Fibroblast of lung (primary cell): ENCODE data around the gene SRPX. TPM values are rescaled to one million over a fixed set of nuclear protein-coding genes. Genes with fewer than 3 reads are reported as not detected.
A peak's percentile ranks its signal among the peaks of the same experiment; 100 is the strongest.

Source experiments
- DNase-seq, 2 donors: peaks; one replicate each; pipeline versions ENCODE4 v3.0.0 to v3.0.0-alpha.2; 2010; ENCODE audit warnings: low read depth in 2 of 2
- H2AFZ ChIP-seq: 2 replicates; pipeline ENCODE4 v1.5.1; 2012; ENCODE audit warnings: low read length, control low read depth, inconsistent platforms
- H3K27ac ChIP-seq: 2 replicates; pipeline ENCODE4 v1.5.1; 2011; ENCODE audit warnings: low read length, control low read depth; ENCODE audit not compliant: insufficient read depth
- H3K27me3 ChIP-seq: 2 replicates; pipeline ENCODE4 v1.5.1; 2011; ENCODE audit warnings: mild to moderate bottlenecking, low read length; ENCODE audit not compliant: control insufficient read depth, insufficient read depth
- H3K36me3 ChIP-seq: 2 replicates; pipeline ENCODE4 v1.5.1; 2011; ENCODE audit warnings: low read length; ENCODE audit not compliant: control insufficient read depth, insufficient read depth
- H3K4me1 ChIP-seq: 2 replicates; pipeline ENCODE4 v1.5.1; 2011; ENCODE audit warnings: low read length; ENCODE audit not compliant: control insufficient read depth, insufficient read depth; ENCODE audit errors: extremely low read depth
- H3K4me2 ChIP-seq: 2 replicates; pipeline ENCODE4 v1.5.1; 2011; ENCODE audit warnings: low read length, control low read depth; ENCODE audit not compliant: insufficient read depth; ENCODE audit errors: extremely low read depth
- H3K4me3 ChIP-seq, 4 experiments: fragments of 200-600 bp in 1 of 4; sonication (generic) in 1 of 4; replicated peaks in 1 of 4; 2 replicates each; pipeline ENCODE4 v1.5.1; 2011 to 2016; ENCODE audit warnings: low read length in 4 of 4, low read depth in 3 of 4, mild to moderate bottlenecking in 3 of 4, control low read depth in 2 of 4, inconsistent platforms in 1 of 4, mixed read lengths in 1 of 4; ENCODE audit not compliant: insufficient read depth in 1 of 4; ENCODE audit errors: control extremely low read depth in 1 of 4
- H3K79me2 ChIP-seq: 2 replicates; pipeline ENCODE4 v1.5.1; 2012; ENCODE audit warnings: mild to moderate bottlenecking, low read length, inconsistent platforms; ENCODE audit not compliant: control insufficient read depth, insufficient read depth
- H3K9ac ChIP-seq: 2 replicates; pipeline ENCODE4 v1.5.1; 2011; ENCODE audit warnings: mild to moderate bottlenecking, low read length, control low read depth; ENCODE audit not compliant: insufficient read depth
- H3K9me3 ChIP-seq: 2 replicates; pipeline ENCODE4 v1.5.1; 2012; ENCODE audit warnings: low read depth, low read length; ENCODE audit not compliant: control insufficient read depth, insufficient read depth
- H4K20me1 ChIP-seq: 2 replicates; pipeline ENCODE4 v1.5.1; 2011; ENCODE audit warnings: low read length; ENCODE audit not compliant: control insufficient read depth, insufficient read depth; ENCODE audit errors: extremely low read depth
- EZH2 ChIP-seq: IDR thresholded peaks from 2 replicates; pipeline ENCODE4 v1.5.1; 2012; ENCODE audit warnings: low read length, control low read depth, mild to moderate bottlenecking; ENCODE audit errors: missing control alignments
- polyA plus RNA-seq, 2 donors: library from polyadenylated mRNA; depleted of rRNA in 1 of 2; stranded (reverse) in 1 of 2; unstranded in 1 of 2; fragments of >200 nt; gene quantifications; 2 replicates each; pipeline ENCODE4 v1.2.1, GENCODE V29; 2011 to 2012; ENCODE audit warnings: missing spikeins in 1 of 2
- total RNA-seq: library from RNA; depleted of rRNA; stranded (reverse); fragments of >200 nt; gene quantifications from 2 replicates; pipeline ENCODE4 v1.2.1, GENCODE V29; 2014
- TF ChIP-seq, protein P1 (sequence below), 2 donors: IDR thresholded peaks in 1 of 2; conservative IDR thresholded peaks in 1 of 2; 1 replicate in 1 of 2; 2 replicates in 1 of 2; pipeline ENCODE4 v1.5.1; 2011 to 2012; ENCODE audit warnings: low read length in 2 of 2, control low read depth in 1 of 2, inconsistent platforms in 1 of 2, low read depth in 1 of 2, mild to moderate bottlenecking in 1 of 2

SRPX gene
- total and polyA plus RNA-seq, 2 donors (not counting 1 experiment from before 2014, with no cell fraction given), result 84.9 to 141 TPM

DNA sequence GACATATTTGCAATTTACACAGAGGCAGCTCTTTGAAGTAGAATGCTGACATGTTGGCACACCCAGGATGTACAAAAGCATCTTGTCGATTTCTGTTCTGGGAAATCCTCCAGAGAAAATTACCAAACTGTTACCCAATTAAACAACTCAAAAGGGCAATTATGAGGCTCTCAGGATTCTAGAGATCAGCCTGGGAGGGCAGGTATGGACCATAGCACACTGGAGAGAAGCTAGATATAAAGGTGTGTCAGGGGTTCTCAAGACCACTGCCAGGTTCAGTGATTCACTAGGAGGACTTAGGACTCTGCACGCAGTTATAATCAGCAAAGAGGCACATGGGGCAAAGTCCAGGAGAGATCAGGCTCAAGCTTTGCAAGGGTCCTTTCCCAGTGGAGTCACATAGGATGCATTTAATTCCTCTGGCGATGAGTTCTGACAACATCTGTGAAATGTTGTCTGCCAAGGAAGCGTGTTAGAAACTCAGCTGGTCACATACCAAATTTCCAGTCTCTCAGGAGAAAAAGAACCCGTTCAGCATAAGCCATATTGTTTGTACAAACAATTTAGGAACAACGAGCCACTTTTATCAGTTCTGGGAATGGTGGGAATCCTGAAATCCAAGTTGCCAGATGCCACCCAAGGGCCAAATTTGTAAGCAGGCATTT is 113.5 kb downstream of the SRPX start:
- Histone ChIP-seq H3K4me2 (no peak overlapping the region), H3K4me3 (no peak overlapping the region), H3K27me3 (no peaks in the 10 kb centered on the region), H3K9ac (no peak overlapping the region), H3K4me1 (no peaks in the 10 kb centered on the region), H3K79me2 (no peaks in the 10 kb centered on the region), H3K9me3 (no peaks in the 10 kb centered on the region), H3K27ac (no peak overlapping the region), H3K36me3 (no peaks in the 10 kb centered on the region), H4K20me1 (no peaks in the 10 kb centered on the region), H2AFZ (no peak overlapping the region)
- TF ChIP-seq EZH2, result no peak
- TF ChIP-seq, protein P1, sequence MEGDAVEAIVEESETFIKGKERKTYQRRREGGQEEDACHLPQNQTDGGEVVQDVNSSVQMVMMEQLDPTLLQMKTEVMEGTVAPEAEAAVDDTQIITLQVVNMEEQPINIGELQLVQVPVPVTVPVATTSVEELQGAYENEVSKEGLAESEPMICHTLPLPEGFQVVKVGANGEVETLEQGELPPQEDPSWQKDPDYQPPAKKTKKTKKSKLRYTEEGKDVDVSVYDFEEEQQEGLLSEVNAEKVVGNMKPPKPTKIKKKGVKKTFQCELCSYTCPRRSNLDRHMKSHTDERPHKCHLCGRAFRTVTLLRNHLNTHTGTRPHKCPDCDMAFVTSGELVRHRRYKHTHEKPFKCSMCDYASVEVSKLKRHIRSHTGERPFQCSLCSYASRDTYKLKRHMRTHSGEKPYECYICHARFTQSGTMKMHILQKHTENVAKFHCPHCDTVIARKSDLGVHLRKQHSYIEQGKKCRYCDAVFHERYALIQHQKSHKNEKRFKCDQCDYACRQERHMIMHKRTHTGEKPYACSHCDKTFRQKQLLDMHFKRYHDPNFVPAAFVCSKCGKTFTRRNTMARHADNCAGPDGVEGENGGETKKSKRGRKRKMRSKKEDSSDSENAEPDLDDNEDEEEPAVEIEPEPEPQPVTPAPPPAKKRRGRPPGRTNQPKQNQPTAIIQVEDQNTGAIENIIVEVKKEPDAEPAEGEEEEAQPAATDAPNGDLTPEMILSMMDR (conservative IDR thresholded peaks at IDR 0.05 in 1 of 2, IDR thresholded peaks at IDR 0.05 in 1 of 2; ENCODE audit: low read depth in 1 of 2, low read length in 2 of 2), result no peak
- no peak for DNase-seq

DNA sequence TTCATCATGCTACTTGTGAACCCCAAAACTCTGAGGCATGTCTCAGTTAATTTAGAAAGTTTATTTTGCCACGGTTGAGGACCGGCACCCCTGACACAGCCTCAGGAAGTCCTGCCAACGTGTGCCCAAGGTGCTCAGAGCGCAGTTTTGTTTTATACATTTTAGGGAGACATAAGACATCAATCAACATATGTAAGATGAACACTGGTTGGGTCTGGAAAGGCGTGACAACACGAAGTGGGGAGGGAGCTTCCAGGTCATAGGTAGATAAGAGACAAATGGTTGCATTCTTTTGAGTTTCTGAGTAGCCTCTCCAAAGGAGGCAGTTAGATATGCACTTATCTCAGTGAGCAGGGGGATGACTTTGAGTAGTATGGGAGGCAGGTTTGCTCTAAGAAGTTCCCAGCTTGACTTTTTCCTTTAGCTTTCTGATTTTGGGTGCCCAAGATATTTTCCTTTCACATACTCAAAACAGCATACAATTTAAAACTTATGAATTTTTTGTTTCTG is 115.4 kb downstream of the SRPX start:
- Histone ChIP-seq H3K27me3 (no peaks in the 10 kb centered on the region), H3K79me2 (no peaks in the 10 kb centered on the region), H4K20me1 (no peaks in the 10 kb centered on the region), H3K4me3 (no peak overlapping the region), H3K9me3 (no peaks in the 10 kb centered on the region), H3K4me2 (no peak overlapping the region), H3K36me3 (no peaks in the 10 kb centered on the region), H2AFZ (no peak overlapping the region), H3K27ac (no peak overlapping the region), H3K9ac (no peak overlapping the region), H3K4me1 (no peaks in the 10 kb centered on the region)
- TF ChIP-seq EZH2, result no peak
- TF ChIP-seq, protein P1 (conservative IDR thresholded peaks at IDR 0.05 in 1 of 2, IDR thresholded peaks at IDR 0.05 in 1 of 2; ENCODE audit: low read depth in 1 of 2, low read length in 2 of 2), result no peak
- no peak for DNase-seq

DNA sequence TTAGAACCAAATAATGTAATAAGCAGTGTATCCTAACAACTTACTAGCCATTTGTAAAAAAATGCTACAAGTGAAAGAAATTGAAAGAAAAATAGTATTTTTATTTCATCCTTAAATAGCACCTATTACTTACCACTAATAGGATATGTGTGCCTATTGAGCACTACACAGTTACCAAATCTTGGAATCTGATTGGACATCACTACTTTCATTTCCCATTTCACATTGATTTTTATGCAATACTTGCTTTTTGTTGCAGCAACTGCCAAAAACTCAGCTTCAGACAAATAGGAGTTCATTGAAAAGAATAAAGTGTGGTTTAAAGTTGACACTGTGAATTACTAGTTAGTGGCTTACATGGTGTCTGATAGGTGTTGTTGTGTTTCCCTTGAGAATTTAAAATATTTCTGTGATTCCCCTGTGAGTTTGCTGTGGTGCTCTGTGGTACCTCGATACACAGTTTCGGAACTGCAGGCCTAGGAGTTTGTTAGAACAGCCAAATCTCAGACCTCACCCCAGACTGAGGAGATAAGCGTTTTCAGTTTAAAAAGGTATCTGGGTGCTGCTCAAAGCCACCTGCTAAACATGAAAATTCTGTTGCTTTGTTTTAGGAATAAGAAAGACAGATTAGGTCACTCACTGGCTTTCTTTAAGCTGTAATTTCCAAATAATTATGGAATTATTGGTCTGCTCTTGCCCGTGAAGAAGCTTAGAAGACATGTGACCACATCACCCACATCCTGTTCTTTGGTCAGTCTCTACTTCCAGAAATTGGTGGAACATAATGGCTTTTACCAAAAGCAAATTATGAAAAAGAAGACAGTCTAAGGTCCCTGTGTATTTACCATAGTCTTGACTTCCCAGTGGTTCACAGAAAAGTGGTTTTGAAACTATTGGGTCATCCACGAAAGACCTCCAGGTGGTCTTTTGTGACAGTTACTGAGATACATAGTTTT is 116.5 kb downstream of the SRPX start:
- Histone ChIP-seq H3K79me2 (no peaks in the 10 kb centered on the region), H3K9ac (no peak overlapping the region), H3K4me1 (no peaks in the 10 kb centered on the region), H3K27me3 (no peaks in the 10 kb centered on the region), H3K9me3 (no peaks in the 10 kb centered on the region), H3K36me3 (no peaks in the 10 kb centered on the region), H2AFZ (no peak overlapping the region), H4K20me1 (no peaks in the 10 kb centered on the region), H3K27ac (no peak overlapping the region), H3K4me3 (no peak overlapping the region), H3K4me2 (no peak overlapping the region)
- TF ChIP-seq EZH2, result no peak
- TF ChIP-seq, protein P1 (conservative IDR thresholded peaks at IDR 0.05 in 1 of 2, IDR thresholded peaks at IDR 0.05 in 1 of 2; ENCODE audit: low read depth in 1 of 2, low read length in 2 of 2), result no peak
- peak in 1 of 2 donors; percentile 23 for DNase-seq
